ENCODE data around the gene KBTBD13.

GRCh38 chr15:65084500-65085206 is 8.1 kb downstream of the KBTBD13 start:
- TF ChIP-seq POLR2A (IDR thresholded peaks at IDR 0.05) (no peak), CTCF (IDR thresholded peaks at IDR 0.05) (no peak)
